Coronary artery (tissue), 2 donors: ENCODE results near the gene DNAH1.
A peak's percentile ranks its signal among the peaks of the same experiment; 100 is the strongest.

Source experiments
- DNase-seq: peaks from one replicate; pipeline ENCODE4 v3.0.0-alpha.2; 2017; ENCODE audit warnings: low spot score
- H3K27ac ChIP-seq, 2 donors: fragments of 200-600 bp; sonication (generic); one replicate each; pipeline ENCODE4 v1.5.1; 2016 to 2019
- H3K4me3 ChIP-seq: fragments of 200-600 bp; sonication (generic); 2 replicates; pipeline ENCODE4 v1.5.1; 2016; ENCODE audit warnings: mild to moderate bottlenecking, moderate library complexity
- TF ChIP-seq, protein P1 (sequence below): fragments of 200-600 bp; sonication (generic); IDR thresholded peaks from one replicate; pipeline ENCODE4 v1.5.1; 2019; ENCODE audit warnings: antibody characterized with exemption

Gene DNAH1

GRCh38 chr3:52370531-52370930, 54.4 kb downstream of the DNAH1 start:
- no peak overlapping the region for H3K27ac ChIP-seq
- TF ChIP-seq, protein P1, sequence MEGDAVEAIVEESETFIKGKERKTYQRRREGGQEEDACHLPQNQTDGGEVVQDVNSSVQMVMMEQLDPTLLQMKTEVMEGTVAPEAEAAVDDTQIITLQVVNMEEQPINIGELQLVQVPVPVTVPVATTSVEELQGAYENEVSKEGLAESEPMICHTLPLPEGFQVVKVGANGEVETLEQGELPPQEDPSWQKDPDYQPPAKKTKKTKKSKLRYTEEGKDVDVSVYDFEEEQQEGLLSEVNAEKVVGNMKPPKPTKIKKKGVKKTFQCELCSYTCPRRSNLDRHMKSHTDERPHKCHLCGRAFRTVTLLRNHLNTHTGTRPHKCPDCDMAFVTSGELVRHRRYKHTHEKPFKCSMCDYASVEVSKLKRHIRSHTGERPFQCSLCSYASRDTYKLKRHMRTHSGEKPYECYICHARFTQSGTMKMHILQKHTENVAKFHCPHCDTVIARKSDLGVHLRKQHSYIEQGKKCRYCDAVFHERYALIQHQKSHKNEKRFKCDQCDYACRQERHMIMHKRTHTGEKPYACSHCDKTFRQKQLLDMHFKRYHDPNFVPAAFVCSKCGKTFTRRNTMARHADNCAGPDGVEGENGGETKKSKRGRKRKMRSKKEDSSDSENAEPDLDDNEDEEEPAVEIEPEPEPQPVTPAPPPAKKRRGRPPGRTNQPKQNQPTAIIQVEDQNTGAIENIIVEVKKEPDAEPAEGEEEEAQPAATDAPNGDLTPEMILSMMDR: no peak
- no peak for DNase-seq
- H3K4me3 ChIP-seq: no peak overlapping the region

- no peak for DNase-seq
- H3K27ac ChIP-seq: no peak overlapping the region
- TF ChIP-seq, protein P1: no peak
- H3K4me3 ChIP-seq: peak overlapping the region; percentile 46
Observed at GRCh38 chr3:52372822-52373504, 56.8 kb downstream of the DNAH1 start.

DNA sequence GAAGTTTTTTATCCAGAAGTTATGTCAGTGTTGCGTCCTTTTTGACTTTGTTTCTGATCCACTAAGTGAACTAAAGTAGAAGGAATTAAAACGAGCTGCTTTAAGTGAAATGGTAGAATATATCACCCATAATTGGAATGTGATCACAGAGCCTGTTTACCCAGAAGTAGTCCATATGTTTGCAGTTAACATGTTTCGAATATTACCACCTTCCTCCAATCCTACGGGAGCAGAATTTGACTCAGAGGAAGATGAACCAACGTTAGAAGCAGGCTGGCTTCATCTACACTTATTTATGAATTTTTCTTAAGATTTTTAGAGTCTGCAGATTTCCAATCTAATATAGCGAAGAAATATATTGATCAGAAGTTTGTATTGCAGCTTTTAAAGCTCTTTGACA, 57.6 kb downstream of the DNAH1 start:
- DNase-seq: no peak
- TF ChIP-seq, protein P1: no peak
- no peak overlapping the region for H3K27ac ChIP-seq
- H3K4me3 ChIP-seq: no peak overlapping the region

DNA sequence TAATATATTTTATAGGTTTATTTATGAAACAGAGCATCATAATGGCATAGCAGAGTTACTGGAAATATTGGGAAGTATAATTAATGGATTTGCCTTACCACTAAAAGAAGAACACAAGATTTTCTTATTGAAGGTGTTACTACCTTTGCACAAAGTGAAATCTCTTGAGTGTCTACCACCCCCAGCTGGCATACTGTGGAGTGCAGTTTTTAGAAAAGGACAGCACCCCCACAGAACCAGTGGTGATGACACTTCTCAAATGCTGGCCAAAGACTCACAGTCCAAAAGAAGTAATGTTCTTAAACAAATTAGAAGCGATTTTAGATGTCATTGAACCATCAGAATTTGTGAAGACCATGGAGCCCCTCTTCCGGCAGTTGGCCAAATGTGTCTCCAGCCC, 58.1 kb downstream of the DNAH1 start:
- H3K27ac ChIP-seq: no peak overlapping the region
- no peak for DNase-seq
- no peak overlapping the region for H3K4me3 ChIP-seq
- TF ChIP-seq, protein P1: no peak

DNA sequence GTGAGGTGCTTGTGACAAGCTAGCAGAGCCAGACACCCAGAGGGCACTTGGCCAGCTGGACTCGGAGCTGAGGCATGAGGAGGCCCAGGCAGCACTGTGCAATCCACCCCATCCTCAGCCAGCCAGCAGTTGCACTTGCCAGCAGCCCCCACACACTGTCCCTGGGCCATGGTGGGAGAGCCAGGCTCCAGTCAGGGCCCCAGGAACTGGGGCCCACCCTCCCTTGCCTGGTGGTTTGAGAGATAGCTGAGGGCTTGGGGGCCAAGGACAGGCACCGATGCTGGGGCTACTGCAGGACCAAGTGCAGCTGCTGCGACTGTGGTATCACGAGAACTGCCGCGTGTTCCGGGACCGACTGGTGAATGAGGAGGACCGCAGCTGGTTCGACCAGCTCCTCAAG, 63.5 kb downstream of the DNAH1 start:
- no peak for DNase-seq
- TF ChIP-seq, protein P1: no peak
- H3K27ac ChIP-seq: no peak overlapping the region

GRCh38 chr3:52380023-52380422, 63.9 kb downstream of the DNAH1 start:
- no peak for DNase-seq
- TF ChIP-seq, protein P1: no peak
- Histone ChIP-seq H3K27ac (no peak overlapping the region), H3K4me3 (no peak overlapping the region)

More for the DNA sequence above, 63.5 kb downstream of the DNAH1 start:
- no peak overlapping the region for H3K4me3 ChIP-seq

DNA sequence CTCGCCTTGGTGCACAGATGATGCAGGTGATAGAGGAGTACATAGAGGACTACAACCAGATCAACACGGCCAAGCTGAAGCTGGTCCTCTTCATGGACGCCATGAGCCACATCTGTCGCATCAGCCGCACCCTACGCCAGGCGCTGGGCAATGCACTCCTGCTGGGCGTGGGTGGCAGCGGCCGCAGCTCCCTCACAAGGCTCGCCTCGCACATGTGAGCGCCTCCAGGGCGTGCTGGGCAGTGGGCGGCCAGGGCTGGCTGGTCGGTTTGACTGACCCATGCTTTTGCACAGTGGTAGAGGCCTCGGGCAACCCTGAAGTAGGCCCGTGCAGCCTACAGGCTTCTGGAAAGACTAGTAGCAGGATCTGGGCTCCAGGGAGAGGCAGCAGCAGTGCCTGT, 65.5 kb downstream of the DNAH1 start:
- no peak overlapping the region for H3K27ac ChIP-seq
- H3K4me3 ChIP-seq: no peak overlapping the region
- DNase-seq: no peak
- TF ChIP-seq, protein P1: no peak
